ENCODE results near the gene CABCOCO1.

The CABCOCO1 gene

DNA sequence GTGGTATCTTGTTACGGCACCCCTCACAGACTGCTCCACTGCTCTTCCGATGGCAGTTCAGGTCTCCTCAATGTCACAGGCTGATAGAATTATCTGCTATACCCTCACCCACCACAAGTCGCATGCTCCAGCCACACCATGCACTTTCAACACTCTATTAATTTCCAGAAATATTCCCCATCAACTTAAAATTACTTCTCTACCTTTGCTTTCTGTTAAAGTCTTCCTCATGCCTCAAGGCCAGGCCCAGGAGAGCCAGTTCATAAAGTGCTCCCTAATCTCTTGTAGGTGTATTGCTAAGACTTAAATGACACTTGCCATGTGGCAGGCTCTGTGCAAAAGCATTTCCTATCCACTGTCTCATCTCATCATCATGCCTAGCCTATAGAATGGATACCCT lies 132.8 kb downstream of the CABCOCO1 start:
- POLR2A ChIA-PET (ENCODE audit: low non-redundant PET), result no interaction called here

DNA sequence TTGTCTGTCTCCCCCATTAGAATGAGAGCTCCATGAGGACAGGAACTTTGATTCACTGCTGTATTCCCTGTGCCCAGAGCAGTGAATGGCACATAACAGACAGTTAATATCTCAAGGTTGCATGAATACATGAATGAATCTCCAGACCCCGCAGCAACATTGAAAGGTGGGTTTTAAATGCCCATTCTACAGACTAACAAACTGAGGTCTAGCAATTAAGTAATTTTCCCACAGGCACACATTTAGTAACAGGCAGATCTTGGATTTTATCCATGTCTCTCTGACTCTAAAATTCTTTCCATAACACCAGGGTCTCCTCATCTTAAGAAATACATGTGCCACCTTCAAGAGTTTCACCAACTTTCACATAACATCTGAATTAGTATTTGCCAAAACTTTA lies 134.1 kb downstream of the CABCOCO1 start:
- ChIA-PET POLR2A (ENCODE audit: low non-redundant PET) (no interaction called here), CTCF (no interaction called here)
- TF ChIP-seq, protein P1, sequence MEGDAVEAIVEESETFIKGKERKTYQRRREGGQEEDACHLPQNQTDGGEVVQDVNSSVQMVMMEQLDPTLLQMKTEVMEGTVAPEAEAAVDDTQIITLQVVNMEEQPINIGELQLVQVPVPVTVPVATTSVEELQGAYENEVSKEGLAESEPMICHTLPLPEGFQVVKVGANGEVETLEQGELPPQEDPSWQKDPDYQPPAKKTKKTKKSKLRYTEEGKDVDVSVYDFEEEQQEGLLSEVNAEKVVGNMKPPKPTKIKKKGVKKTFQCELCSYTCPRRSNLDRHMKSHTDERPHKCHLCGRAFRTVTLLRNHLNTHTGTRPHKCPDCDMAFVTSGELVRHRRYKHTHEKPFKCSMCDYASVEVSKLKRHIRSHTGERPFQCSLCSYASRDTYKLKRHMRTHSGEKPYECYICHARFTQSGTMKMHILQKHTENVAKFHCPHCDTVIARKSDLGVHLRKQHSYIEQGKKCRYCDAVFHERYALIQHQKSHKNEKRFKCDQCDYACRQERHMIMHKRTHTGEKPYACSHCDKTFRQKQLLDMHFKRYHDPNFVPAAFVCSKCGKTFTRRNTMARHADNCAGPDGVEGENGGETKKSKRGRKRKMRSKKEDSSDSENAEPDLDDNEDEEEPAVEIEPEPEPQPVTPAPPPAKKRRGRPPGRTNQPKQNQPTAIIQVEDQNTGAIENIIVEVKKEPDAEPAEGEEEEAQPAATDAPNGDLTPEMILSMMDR (conservative IDR thresholded peaks at IDR 0.05; ENCODE audit: low read depth), result no peak
- H3K27ac ChIP-seq, result no peak overlapping the region
- DNase-seq (ENCODE audit: low spot score), result no peak

More for the DNA sequence above, 132.8 kb downstream of the CABCOCO1 start:
- CTCF ChIA-PET, result no interaction called here
- TF ChIP-seq, protein P1 (conservative IDR thresholded peaks at IDR 0.05; ENCODE audit: low read depth), result no peak
- no peak for DNase-seq (ENCODE audit: low spot score)
- no peak overlapping the region for H3K27ac ChIP-seq

- ChIA-PET CTCF (no interaction called here), POLR2A (ENCODE audit: low non-redundant PET) (no interaction called here)
- no peak for DNase-seq (ENCODE audit: low spot score)
- H3K27ac ChIP-seq, result no peak overlapping the region
- TF ChIP-seq, protein P1 (conservative IDR thresholded peaks at IDR 0.05; ENCODE audit: low read depth), result no peak
These were observed 134.8 kb downstream of the CABCOCO1 start for GRCh38 chr10:61797304-61798153.

GRCh38 chr10:61798713-61799112 lies 136.0 kb downstream of the CABCOCO1 start:
- no peak overlapping the region for H3K27ac ChIP-seq
- ChIA-PET POLR2A (ENCODE audit: low non-redundant PET) (no interaction called here), CTCF (interaction anchor here (0.6 to 0.7 kb wide), 2 partner anchors 145 to 166 kb away, joined by 3 to 5 read pairs; no protein-coding TSS in a partner anchor)

GRCh38 chr10:61801484-61801883 lies 138.8 kb downstream of the CABCOCO1 start:
- TF ChIP-seq, protein P1 (conservative IDR thresholded peaks at IDR 0.05; ENCODE audit: low read depth), result no peak
- ChIA-PET POLR2A (ENCODE audit: low non-redundant PET) (no interaction called here), CTCF (no interaction called here)
- no peak for DNase-seq (ENCODE audit: low spot score)
- no peak overlapping the region for H3K27ac ChIP-seq

More at GRCh38 chr10:61798713-61799112, 136.0 kb downstream of the CABCOCO1 start:
- no peak for DNase-seq (ENCODE audit: low spot score)
- TF ChIP-seq, protein P1 (conservative IDR thresholded peaks at IDR 0.05; ENCODE audit: low read depth), result no peak

- no peak for DNase-seq (ENCODE audit: low spot score)
- no peak overlapping the region for H3K27ac ChIP-seq
- TF ChIP-seq, protein P1 (conservative IDR thresholded peaks at IDR 0.05; ENCODE audit: low read depth), result no peak
- ChIA-PET POLR2A (ENCODE audit: low non-redundant PET) (no interaction called here), CTCF (no interaction called here)
These were observed 140.5 kb downstream of the CABCOCO1 start for GRCh38 chr10:61803269-61803668.

All from RWPE1 (cell line).